Stimulated activated naive CD8-positive, alpha-beta T cell treated with anti-CD3 and anti-CD28 coated beads, Interleukin-15, Interleukin-2, amounts not matched to agents 100 U/mL and 50 U/mL, for 24 hours (primary cell): Measurements from ENCODE around the gene LBX2.
"Not testable (repeated sequence)": the region's sequence is repeated elsewhere in the genome, so short reads cannot be mapped to it uniquely, and the experiment has no call there.

Experiments used
- ATAC-seq: fragments of 150-1000 bp; cut with Tn5 transposase; one replicate; pipeline ENCODE4 v1.10.0; 2021
- DNase-seq: peaks from one replicate; pipeline ENCODE4 v3.0.0; 2021

Gene LBX2

GRCh38 chr2:74503506-74504475 lies 4.4 kb upstream of the LBX2 start:
- ATAC-seq (no peak), DNase-seq (no peak)

- ATAC-seq, result peak; percentile 37
- DNase-seq, result peak; percentile 64
Measured at GRCh38 chr2:74502720-74503505, 3.5 kb upstream of the LBX2 start.

- ATAC-seq (no peak), DNase-seq (no peak)
Measured at GRCh38 chr2:74502147-74502719, 2.8 kb upstream of the LBX2 start.

- DNase-seq, result no peak
- no peak for ATAC-seq
Measured at GRCh38 chr2:74501335-74502071, 2.1 kb upstream of the LBX2 start.

GRCh38 chr2:74500578-74500946 lies 1.2 kb upstream of the LBX2 start:
- DNase-seq (no peak), ATAC-seq (no peak)

- no peak for ATAC-seq
- DNase-seq, result no peak
Measured at GRCh38 chr2:74499940-74500577, 656 bp upstream of the LBX2 start.

- ATAC-seq (peak; percentile 66), DNase-seq (peak; percentile 46)
Measured at GRCh38 chr2:74498500-74499266, 720 bp downstream of the LBX2 start.

- peak; percentile 39 for DNase-seq
Measured at GRCh38 chr2:74497777-74498499, 1.5 kb downstream of the LBX2 start.

GRCh38 chr2:74496997-74497776 lies 2.2 kb downstream of the LBX2 start:
- DNase-seq (no peak), ATAC-seq (no peak)

More at GRCh38 chr2:74497777-74498499, 1.5 kb downstream of the LBX2 start:
- ATAC-seq, result no peak

- DNase-seq, result no peak
- ATAC-seq, result no peak
Measured at GRCh38 chr2:74495440-74495839, 4.0 kb downstream of the LBX2 start.

- ATAC-seq (no peak), DNase-seq (no peak)
Measured at GRCh38 chr2:74493546-74493945, 5.9 kb downstream of the LBX2 start.

- ATAC-seq (no peak), DNase-seq (no peak)
Measured at GRCh38 chr2:74491648-74492544, 7.5 kb downstream of the LBX2 start.

- DNase-seq, result no peak
- no peak for ATAC-seq
Measured at GRCh38 chr2:74489906-74490305, 9.5 kb downstream of the LBX2 start.

- no peak for ATAC-seq
- no peak for DNase-seq
Measured at GRCh38 chr2:74488643-74489481, 10.5 kb downstream of the LBX2 start.

GRCh38 chr2:74486141-74486540 lies 13.3 kb downstream of the LBX2 start:
- ATAC-seq, result no peak
- DNase-seq, result no peak

- ATAC-seq, DNase-seq: not testable (repeated sequence)
Measured at GRCh38 chr2:74483675-74484164, 15.7 kb downstream of the LBX2 start.
